Vagina (tissue), 2 donors: Measurements from ENCODE around the gene CBFA2T2.
"Not testable (repeated sequence)": the region's sequence is repeated elsewhere in the genome, so short reads cannot be mapped to it uniquely, and the experiment has no call there.

Source experiments
- POLR2A ChIP-seq, 2 donors: fragments of 450-650 bp; IDR thresholded peaks; one replicate each; pipeline ENCODE4 v1.6.1; 2017; ENCODE audit warnings: antibody characterized with exemption in 2 of 2, mild to moderate bottlenecking in 2 of 2, moderate library complexity in 2 of 2
- POLR2AphosphoS5 ChIP-seq, 2 donors: sonication (generic); formaldehyde crosslinking; IDR thresholded peaks; one replicate each; pipeline ENCODE4 v1.9.0; 2017; ENCODE audit warnings: antibody characterized with exemption in 2 of 2, mild to moderate bottlenecking in 2 of 2, low read depth in 1 of 2; ENCODE audit not compliant: insufficient read depth in 1 of 2
- TF ChIP-seq, protein P1 (sequence below), 3 experiments: fragments of 450-650 bp in 2 of 3; fragments of 200-600 bp in 1 of 3; sonication (generic) in 1 of 3; IDR thresholded peaks; one replicate each; pipeline ENCODE4 v1.5.1; 2017 to 2019; ENCODE audit warnings: antibody characterized with exemption in 3 of 3, mild to moderate bottlenecking in 2 of 3, moderate library complexity in 2 of 3

DNA sequence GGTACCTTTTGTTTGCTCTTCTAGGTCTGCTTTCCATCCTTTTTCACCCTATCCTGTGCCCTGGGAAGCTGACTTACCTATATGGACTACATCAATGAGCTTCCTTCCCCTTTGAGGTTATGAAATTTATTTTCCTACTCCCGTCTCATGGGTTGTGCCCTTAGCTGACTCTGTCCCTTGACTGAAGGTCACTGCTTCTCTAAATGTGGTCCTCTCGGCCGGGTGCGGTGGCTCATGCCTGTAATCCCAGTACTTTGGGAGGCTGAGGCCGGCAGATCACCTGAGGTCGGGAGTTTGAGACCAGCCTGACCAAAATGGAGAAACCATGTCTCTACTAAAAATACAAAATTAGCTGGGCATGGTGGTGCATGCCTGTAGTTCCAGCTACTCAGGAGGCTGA lies 6.9 kb downstream of the CBFA2T2 start:
- TF ChIP-seq, protein P1, sequence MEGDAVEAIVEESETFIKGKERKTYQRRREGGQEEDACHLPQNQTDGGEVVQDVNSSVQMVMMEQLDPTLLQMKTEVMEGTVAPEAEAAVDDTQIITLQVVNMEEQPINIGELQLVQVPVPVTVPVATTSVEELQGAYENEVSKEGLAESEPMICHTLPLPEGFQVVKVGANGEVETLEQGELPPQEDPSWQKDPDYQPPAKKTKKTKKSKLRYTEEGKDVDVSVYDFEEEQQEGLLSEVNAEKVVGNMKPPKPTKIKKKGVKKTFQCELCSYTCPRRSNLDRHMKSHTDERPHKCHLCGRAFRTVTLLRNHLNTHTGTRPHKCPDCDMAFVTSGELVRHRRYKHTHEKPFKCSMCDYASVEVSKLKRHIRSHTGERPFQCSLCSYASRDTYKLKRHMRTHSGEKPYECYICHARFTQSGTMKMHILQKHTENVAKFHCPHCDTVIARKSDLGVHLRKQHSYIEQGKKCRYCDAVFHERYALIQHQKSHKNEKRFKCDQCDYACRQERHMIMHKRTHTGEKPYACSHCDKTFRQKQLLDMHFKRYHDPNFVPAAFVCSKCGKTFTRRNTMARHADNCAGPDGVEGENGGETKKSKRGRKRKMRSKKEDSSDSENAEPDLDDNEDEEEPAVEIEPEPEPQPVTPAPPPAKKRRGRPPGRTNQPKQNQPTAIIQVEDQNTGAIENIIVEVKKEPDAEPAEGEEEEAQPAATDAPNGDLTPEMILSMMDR (IDR thresholded peaks at IDR 0.05), result not testable (repeated sequence)
- not testable (repeated sequence) for TF ChIP-seq POLR2A (IDR thresholded peaks at IDR 0.05); POLR2AphosphoS5 (IDR thresholded peaks at IDR 0.05; ENCODE audit: insufficient read depth in 1 of 2, low read depth in 1 of 2)
